ENCODE measurements around the gene RPRD1A. TPM values are rescaled to one million over a fixed set of nuclear protein-coding genes. Genes with fewer than 3 reads are reported as not detected.
A peak's percentile ranks its signal among the peaks of the same experiment; 100 is the strongest.

RPRD1A gene
- total and polyA plus RNA-seq, 9 of the 15 experiments (the other 6 are each of a cell fraction or from before 2014, with no cell fraction given), result 30.2 to 142 (median 66.0) TPM

DNA sequence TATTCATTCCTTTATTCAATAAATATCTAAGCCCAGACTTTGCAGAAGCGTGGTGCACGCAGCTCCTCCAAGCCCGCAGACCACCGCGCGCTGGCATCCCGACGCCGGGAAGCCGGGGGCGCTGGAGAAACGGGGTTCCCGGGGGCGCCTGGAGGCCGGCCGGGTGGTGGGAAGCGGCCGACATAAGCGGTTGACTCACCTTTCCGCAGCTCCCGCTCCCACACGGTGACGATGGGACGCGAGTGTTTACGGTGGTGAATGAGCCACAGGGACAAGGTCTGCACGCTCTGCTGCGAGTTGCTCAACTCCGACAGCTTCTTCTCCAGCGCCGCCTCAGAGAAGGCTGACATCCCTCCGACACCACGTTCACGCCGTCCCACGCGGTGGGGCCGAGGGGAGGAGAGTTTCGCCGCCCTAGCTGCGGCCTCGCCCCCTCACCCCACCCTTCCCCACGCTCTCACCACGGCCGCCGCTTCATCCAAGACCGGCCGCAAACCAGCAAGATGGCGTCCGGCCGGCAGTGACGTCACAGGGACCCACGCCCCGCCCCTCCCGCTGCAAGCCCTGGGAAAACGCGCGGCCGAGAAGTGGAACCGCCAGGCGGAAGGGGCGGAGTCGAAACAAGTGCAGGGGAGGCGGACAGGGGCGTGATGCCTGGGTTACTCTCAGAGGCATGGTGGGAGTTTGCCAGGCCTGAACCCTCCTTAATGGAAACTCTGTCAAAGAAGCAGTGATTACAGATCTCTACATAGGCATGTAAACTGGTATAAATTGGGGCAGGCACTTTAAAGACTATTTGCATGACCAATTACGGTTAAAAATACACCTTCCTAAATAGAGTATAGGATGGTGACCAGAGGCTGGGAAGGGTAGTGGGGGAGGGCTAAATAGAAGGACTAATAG lies at the start of gene RPRD1A (continued):
- TF ChIP-seq GATAD2A (IDR thresholded peaks at IDR 0.05), result 0 out of 2 replicates have a peak, but pooled peaks have one; percentile 10
- TF ChIP-seq BRD4 (IDR thresholded peaks at IDR 0.05), result peak; percentile 82
- TF ChIP-seq ZNF24 (IDR thresholded peaks at IDR 0.05), result 0 out of 2 replicates have a peak, but pooled peaks have one; percentile 28
- TF ChIP-seq, protein P1, sequence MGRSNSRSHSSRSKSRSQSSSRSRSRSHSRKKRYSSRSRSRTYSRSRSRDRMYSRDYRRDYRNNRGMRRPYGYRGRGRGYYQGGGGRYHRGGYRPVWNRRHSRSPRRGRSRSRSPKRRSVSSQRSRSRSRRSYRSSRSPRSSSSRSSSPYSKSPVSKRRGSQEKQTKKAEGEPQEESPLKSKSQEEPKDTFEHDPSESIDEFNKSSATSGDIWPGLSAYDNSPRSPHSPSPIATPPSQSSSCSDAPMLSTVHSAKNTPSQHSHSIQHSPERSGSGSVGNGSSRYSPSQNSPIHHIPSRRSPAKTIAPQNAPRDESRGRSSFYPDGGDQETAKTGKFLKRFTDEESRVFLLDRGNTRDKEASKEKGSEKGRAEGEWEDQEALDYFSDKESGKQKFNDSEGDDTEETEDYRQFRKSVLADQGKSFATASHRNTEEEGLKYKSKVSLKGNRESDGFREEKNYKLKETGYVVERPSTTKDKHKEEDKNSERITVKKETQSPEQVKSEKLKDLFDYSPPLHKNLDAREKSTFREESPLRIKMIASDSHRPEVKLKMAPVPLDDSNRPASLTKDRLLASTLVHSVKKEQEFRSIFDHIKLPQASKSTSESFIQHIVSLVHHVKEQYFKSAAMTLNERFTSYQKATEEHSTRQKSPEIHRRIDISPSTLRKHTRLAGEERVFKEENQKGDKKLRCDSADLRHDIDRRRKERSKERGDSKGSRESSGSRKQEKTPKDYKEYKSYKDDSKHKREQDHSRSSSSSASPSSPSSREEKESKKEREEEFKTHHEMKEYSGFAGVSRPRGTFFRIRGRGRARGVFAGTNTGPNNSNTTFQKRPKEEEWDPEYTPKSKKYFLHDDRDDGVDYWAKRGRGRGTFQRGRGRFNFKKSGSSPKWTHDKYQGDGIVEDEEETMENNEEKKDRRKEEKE (IDR thresholded peaks at IDR 0.05; ENCODE audit: borderline replicate concordance in 1 of 2, control insufficient read depth in 1 of 2, low read depth in 2 of 2, low read length in 1 of 2), result no peak
- TF ChIP-seq FIP1L1 (IDR thresholded peaks at IDR 0.05; ENCODE audit: low read depth, low read length, poor library complexity, severe bottlenecking), result peak; percentile 57
- TF ChIP-seq MXI1 (IDR thresholded peaks at IDR 0.05; ENCODE audit: low read depth, low read length), result peak; percentile 37; the same call in 1 of the 2 replicates
- no peak for TF ChIP-seq CC2D1A (IDR thresholded peaks at IDR 0.05)
- TF ChIP-seq ATF1 (CRISPR knock-in tag; IDR thresholded peaks at IDR 0.05), result peak; percentile 79
- TF ChIP-seq ATF1 (tag; IDR thresholded peaks at IDR 0.05), result peak; percentile 99
- TF ChIP-seq, protein P2, sequence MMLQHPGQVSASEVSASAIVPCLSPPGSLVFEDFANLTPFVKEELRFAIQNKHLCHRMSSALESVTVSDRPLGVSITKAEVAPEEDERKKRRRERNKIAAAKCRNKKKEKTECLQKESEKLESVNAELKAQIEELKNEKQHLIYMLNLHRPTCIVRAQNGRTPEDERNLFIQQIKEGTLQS (IDR thresholded peaks at IDR 0.05), result peak; percentile 93
- TF ChIP-seq, protein P2 (CRISPR knock-in tag; conservative IDR thresholded peaks at IDR 0.05), result peak; percentile 62; the same call in 1 of the 2 replicates
- TF ChIP-seq FOXP1 (CRISPR knock-in tag; IDR thresholded peaks at IDR 0.05), result peak; percentile 68; the same call in 1 of the 2 replicates
- TF ChIP-seq, protein P3, sequence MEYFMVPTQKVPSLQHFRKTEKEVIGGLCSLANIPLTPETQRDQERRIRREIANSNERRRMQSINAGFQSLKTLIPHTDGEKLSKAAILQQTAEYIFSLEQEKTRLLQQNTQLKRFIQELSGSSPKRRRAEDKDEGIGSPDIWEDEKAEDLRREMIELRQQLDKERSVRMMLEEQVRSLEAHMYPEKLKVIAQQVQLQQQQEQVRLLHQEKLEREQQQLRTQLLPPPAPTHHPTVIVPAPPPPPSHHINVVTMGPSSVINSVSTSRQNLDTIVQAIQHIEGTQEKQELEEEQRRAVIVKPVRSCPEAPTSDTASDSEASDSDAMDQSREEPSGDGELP (CRISPR knock-in tag; IDR thresholded peaks at IDR 0.05; ENCODE audit: borderline replicate concordance), result peak; percentile 78; the same call in 1 of the 2 replicates
- TF ChIP-seq HNRNPK (IDR thresholded peaks at IDR 0.05; ENCODE audit: low read depth, low read length, poor library complexity, severe bottlenecking), result no peak
- TF ChIP-seq JUNB (CRISPR knock-in tag; conservative IDR thresholded peaks at IDR 0.05), result peak; percentile 55
- peak; percentile 62 to 65; a peak in 3 of 4 replicates for TF ChIP-seq NRF1 (conservative IDR thresholded peaks at IDR 0.05 in 1 of 2, IDR thresholded peaks at IDR 0.05 in 1 of 2)
- peak; percentile 85 for TF ChIP-seq HDAC2 (IDR thresholded peaks at IDR 0.05)
- TF ChIP-seq HNRNPLL (IDR thresholded peaks at IDR 0.05; ENCODE audit: low read depth, low read length, poor library complexity, severe bottlenecking), result peak; percentile 45
- 0 out of 2 replicates have a peak, but pooled peaks have one; percentile 34 for TF ChIP-seq TOE1 (IDR thresholded peaks at IDR 0.05; ENCODE audit: borderline replicate concordance)
- no peak for TF ChIP-seq TOE1 (CRISPR knock-in tag; IDR thresholded peaks at IDR 0.05; ENCODE audit: borderline replicate concordance, low read depth)
- TF ChIP-seq ZBED1 (IDR thresholded peaks at IDR 0.05), result 0 out of 2 replicates have a peak, but pooled peaks have one; percentile 63
- TF ChIP-seq ZNF77 (CRISPR knock-in tag; IDR thresholded peaks at IDR 0.05), result no peak
- peak; percentile 95 for TF ChIP-seq SUPT5H (IDR thresholded peaks at IDR 0.05)
